Stimulated activated CD4-positive, alpha-beta T cell treated with anti-CD3 and anti-CD28 coated beads, Interleukin-4, amount 100 ng/mL, for 48 hours (primary cell): ENCODE results near the gene DRC1.

Experiments used
- DNase-seq, 2 donors: peaks; one replicate each; pipeline ENCODE4 v3.0.0-alpha.2; 2020; ENCODE audit warnings: low read depth in 2 of 2

The DRC1 gene

DNA sequence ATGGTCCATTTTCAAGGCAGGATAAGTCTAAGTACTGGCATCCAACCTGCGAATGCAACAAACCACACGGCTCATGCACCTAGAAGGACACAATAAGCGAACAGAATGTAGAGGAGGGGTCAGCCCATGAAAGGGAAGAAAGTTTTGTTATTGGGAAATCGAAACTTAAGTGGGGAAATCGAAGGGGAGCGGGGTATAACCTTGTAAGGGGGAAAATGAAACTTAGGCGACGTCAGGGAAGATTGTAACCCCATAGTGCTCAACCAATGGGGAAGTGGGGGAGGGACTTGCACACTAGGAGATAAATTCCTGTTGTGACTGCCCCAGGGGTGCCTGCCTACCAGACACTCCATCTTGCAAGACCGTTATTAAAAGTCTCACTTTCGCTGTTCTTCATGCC lies 91.8 kb downstream of the DRC1 start:
- no peak for DNase-seq

DNA sequence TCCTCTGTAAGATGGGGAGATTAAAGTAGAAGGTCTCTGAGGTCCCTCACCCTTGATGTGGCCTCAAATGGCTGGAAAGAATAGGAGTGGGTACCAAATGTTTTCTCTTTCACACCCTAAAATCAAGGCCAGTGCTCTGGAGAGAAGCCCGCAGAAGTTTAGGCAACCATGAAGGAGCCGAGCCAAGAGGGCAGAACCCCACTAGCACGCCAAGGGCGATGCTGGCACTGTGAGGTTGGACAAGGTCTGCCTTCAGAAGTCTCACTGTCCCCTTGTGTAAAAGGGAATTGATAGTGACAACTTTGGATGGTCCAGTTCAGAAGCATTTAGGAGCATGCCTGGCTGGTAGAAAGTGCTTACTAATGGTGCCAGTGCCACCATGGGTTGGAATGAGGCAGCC lies 92.5 kb downstream of the DRC1 start:
- no peak for DNase-seq

DNA sequence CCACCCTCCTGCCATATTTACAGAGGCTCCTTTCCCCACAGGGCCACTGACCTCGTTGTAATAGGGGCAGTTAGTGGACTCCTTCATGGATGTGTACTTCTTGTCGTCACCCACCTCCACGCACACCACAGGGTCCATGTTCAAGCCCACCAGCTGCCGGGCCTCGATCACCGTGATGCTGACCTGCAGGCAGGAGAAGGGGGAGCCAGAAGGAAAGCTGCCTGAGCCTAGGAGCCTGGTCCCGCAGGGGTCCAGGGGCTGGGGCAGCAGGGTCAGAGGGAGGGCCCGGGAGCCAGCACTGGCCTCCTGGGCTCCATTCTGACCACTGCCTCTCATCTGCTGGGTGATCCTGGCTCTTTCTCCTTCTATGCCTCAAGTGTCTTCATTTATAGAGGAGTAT lies 93.2 kb downstream of the DRC1 start:
- DNase-seq, result no peak

DNA sequence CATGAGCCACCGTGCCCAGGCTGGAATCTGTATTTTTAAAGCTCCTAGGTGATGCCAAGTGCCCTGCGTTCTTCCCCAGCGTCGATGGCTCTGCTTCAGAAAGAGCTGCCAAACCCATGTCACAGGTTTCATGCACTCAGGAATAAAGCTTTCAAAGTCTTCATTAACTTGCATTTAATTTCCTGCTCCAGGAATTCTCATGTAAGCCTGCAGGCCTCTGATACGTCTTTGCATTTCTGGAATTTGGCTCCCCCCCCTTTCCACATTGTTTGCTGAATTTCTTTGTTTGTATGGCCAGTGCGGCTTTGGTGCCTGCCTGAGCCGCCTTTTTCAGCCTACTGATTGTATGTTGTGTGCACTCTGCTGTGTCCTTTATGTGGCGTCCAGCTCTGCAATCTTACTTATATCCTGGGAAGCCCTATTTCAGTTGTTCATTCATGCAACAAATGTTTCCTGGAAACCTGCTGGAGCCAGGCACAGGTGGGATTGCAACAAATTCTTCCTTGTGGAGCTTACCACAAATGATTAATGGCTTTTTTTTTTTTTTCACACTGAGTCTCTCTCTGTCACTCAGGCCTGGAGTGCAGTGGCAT lies 94.1 kb downstream of the DRC1 start:
- DNase-seq, result no peak

DNA sequence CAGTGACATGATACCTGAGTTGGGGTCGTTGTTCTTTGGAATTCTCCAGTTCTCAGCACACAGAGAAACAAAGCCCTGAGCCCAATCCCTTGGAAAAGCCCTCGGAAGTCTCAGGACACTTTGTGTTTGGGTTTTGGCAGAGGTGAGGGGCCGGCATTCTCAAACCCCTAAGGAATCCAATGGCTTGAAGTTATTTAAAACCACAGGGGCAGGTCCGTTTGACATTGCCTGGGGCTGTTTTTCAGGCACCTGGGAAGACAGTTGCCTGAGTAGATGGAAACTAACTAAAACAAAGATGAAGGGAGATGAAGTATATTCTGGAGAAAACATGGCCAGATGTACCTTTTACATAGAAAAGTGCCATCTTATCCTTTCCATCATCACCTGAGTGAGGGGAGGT lies 98.7 kb downstream of the DRC1 start:
- DNase-seq, result no peak

DNA sequence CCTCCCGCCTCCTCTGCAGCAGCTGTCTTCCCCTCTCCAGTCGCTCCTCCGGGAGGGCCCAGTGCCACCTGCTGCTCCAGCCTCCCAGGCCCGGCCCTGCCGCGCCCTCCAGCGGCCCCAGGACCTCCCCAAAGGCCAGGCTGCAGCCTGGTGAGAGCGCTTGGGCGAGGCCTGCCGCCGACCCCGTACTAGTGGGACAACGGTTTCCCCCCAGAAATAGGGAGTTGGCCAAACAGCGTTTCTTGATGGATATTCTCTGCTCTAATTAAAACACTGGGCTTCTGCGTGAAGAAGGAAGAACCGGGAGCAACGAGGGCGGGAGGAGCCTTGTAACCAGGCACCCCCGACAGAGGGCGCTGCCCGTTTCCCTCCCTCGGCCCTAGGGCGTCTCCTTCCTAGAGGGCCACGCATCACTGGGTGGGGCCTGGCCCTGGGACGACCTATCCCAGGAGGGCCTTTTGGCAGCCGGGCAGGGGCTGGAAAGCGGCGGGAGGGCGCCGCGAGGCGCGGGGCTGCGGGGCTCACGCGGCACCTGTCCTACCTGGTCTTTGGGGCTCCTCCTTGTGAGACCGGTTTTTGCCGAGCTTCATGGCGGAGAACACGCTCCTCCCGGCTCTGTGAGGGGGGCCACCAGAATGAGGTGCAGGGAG lies 101.6 kb downstream of the DRC1 start:
- DNase-seq, result peak; percentile 86 to 89

DNA sequence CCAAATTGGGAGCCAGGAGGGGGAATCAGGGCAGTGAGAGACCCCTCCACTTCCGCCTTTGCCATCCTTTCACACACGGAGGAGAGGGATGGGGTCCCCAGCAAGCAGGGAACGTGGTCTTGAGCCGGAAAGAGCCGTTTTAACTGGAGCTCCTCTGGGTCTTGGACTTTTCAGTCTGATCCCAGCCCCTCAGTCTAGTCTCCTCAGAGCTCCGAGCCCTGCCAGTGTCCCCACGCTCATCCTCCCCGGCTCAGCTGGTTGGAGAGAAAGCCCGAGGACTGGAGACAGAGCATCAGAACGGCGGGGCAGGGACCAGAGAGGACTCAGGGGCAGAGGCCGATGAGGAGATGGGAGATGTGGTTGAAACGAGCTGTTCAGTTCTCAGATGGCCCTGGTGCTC lies 102.3 kb downstream of the DRC1 start:
- no peak for DNase-seq

DNA sequence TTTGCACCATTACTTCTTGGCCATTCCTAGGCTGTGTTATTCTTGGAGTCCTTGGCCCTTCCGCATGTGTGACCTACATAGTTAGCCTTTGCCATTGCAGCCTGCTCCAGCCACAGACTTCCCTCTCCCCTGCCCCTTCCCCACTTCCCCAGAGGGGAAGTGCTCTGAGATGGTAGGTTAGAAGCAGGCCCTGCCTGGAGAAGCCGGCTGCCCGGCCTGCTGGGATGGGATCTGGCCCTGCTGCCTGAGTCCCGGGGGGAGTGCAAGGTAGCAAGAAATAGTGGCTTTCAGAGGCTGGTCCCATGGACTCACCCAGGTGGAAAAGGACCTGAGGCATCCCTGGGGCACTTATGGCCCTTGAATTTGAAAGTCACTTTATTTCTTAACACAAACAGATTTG lies 104.6 kb downstream of the DRC1 start:
- no peak for DNase-seq
